OCI-LY7 (cell line): ENCODE results near the gene SDC3. TPM values are rescaled to one million over a fixed set of nuclear protein-coding genes. Genes with fewer than 3 reads are reported as not detected.
A peak's percentile ranks its signal among the peaks of the same experiment; 100 is the strongest.

Source experiments
- BruUV-seq: library from RNA; stranded (reverse); fragments of 400-500 nt; replicated peaks from 2 replicates; lab custom pipeline; 2021; lab: Mats Ljungman, UMichigan
- CTCF ChIA-PET: fragments of 300-600 bp; sonication (Branson Sonifier 250); formaldehyde crosslinking; loops from one replicate; lab custom pipeline; 2022; ENCODE audit warnings: antibody characterized with exemption; ENCODE audit not compliant: unreplicated experiment; lab: Charles Lee
- POLR2A ChIA-PET: fragments of 300-600 bp; sonication (Branson Sonifier 250); formaldehyde crosslinking; loops from one replicate; lab custom pipeline; 2022; ENCODE audit warnings: antibody characterized with exemption; lab: Charles Lee
- DNase-seq: peaks from one replicate; pipeline ENCODE4 v3.0.0-alpha.2; 2015; ENCODE audit warnings: low spot score
- H2AFZ ChIP-seq: fragments of 200-600 bp; sonication (generic), shearing (Covaris generic); 2 replicates; pipeline ENCODE4 v1.6.1; 2014; ENCODE audit warnings: mild to moderate bottlenecking, antibody characterized with exemption, low read length, moderate library complexity
- H3K27ac ChIP-seq: fragments of 200-600 bp; sonication (generic); 2 replicates; pipeline ENCODE4 v1.5.1; 2014; ENCODE audit warnings: mixed run types, low read depth, mild to moderate bottlenecking, moderate library complexity, low read length, inconsistent platforms; ENCODE audit not compliant: poor library complexity, severe bottlenecking
- H3K36me3 ChIP-seq: fragments of 200-600 bp; sonication (generic); 2 replicates; pipeline ENCODE4 v1.6.1; 2014; ENCODE audit warnings: mild to moderate bottlenecking, antibody characterized with exemption, low read length, moderate library complexity, mixed read lengths; ENCODE audit not compliant: insufficient read depth
- H3K4me1 ChIP-seq: fragments of 200-600 bp; sonication (generic); 2 replicates; pipeline ENCODE4 v1.5.1; 2014; ENCODE audit warnings: mild to moderate bottlenecking, low read length; ENCODE audit not compliant: insufficient read depth, poor library complexity, severe bottlenecking
- H3K4me2 ChIP-seq: fragments of 200-600 bp; sonication (generic); 2 replicates; pipeline ENCODE4 v1.6.1; 2014; ENCODE audit warnings: mild to moderate bottlenecking, low read length
- H3K4me3 ChIP-seq: fragments of 200-600 bp; sonication (generic); 2 replicates; pipeline ENCODE4 v1.5.1; 2014; ENCODE audit warnings: mild to moderate bottlenecking, low read depth, low read length; ENCODE audit not compliant: poor library complexity, severe bottlenecking
- H3K79me2 ChIP-seq: fragments of 200-600 bp; sonication (generic); 2 replicates; pipeline ENCODE4 v1.6.1; 2016; ENCODE audit warnings: low read depth, mild to moderate bottlenecking, low read length, moderate library complexity, mixed read lengths; ENCODE audit not compliant: insufficient read depth
- H3K9me2 ChIP-seq: fragments of 200-600 bp; sonication (generic); 2 replicates; pipeline ENCODE4 v1.6.1; 2016; ENCODE audit warnings: mild to moderate bottlenecking, low read length, mixed read lengths; ENCODE audit not compliant: insufficient read depth
- H3K9me3 ChIP-seq: fragments of 200-600 bp; sonication (generic); 2 replicates; pipeline ENCODE4 v1.6.1; 2014; ENCODE audit warnings: mild to moderate bottlenecking, mixed run types, low read length, mixed read lengths
- H4K20me1 ChIP-seq: fragments of 200-600 bp; sonication (generic); 2 replicates; pipeline ENCODE4 v1.6.1; 2014; ENCODE audit warnings: mild to moderate bottlenecking, antibody characterized with exemption, low read length, moderate library complexity, mixed read lengths; ENCODE audit not compliant: insufficient read depth
- EZH2phosphoT487 ChIP-seq: fragments of 200-600 bp; sonication (generic); IDR thresholded peaks from 2 replicates; pipeline ENCODE4 v1.6.1; 2018; ENCODE audit warnings: low read depth, borderline replicate concordance, mild to moderate bottlenecking, mixed run types, antibody characterized with exemption, low read length, moderate library complexity, mixed read lengths
- intact Hi-C: fragments of 100-400 bp; cut with micrococcal nuclease; formaldehyde crosslinking; loops from one replicate; pipeline ENCODE4 v1.10.0; 2022; ENCODE audit not compliant: unreplicated experiment
- total RNA-seq, 2 experiments: library from RNA; depleted of rRNA in 1 of 2; stranded (reverse); fragments of >200 nt in 1 of 2; shearing (Covaris generic) in 1 of 2; gene quantifications; 2 replicates each; pipeline ENCODE4 v1.2.3, GENCODE V29; 2014 to 2022
- TF ChIP-seq, protein P1 (sequence below): fragments of 200-600 bp; sonication (generic); conservative IDR thresholded peaks from 2 replicates; pipeline ENCODE4 v1.5.1; 2014; ENCODE audit warnings: mild to moderate bottlenecking, antibody characterized with exemption, low read length, moderate library complexity, mixed read lengths

The SDC3 gene
- total RNA-seq, 2 experiments from 2014 or later = not detected

- Histone ChIP-seq H3K36me3 (no peaks in the 10 kb centered on the region), H2AFZ (no peak overlapping the region), H3K9me3 (no peaks in the 10 kb centered on the region), H3K79me2 (no peaks in the 10 kb centered on the region), H3K27ac (no peak overlapping the region), H3K4me2 (peak overlapping the region; percentile 52; the same call in 1 of the 2 replicates), H3K4me3 (no peak overlapping the region), H4K20me1 (no peaks in the 10 kb centered on the region), H3K9me2 (no peaks in the 10 kb centered on the region), H3K4me1 (no peaks in the 10 kb centered on the region)
- DNase-seq = no peak
- ChIA-PET CTCF (no interaction called here), POLR2A (no interaction called here)
- intact Hi-C loops = no loop called here
- TF ChIP-seq EZH2phosphoT487 = no peak
- TF ChIP-seq, protein P1, sequence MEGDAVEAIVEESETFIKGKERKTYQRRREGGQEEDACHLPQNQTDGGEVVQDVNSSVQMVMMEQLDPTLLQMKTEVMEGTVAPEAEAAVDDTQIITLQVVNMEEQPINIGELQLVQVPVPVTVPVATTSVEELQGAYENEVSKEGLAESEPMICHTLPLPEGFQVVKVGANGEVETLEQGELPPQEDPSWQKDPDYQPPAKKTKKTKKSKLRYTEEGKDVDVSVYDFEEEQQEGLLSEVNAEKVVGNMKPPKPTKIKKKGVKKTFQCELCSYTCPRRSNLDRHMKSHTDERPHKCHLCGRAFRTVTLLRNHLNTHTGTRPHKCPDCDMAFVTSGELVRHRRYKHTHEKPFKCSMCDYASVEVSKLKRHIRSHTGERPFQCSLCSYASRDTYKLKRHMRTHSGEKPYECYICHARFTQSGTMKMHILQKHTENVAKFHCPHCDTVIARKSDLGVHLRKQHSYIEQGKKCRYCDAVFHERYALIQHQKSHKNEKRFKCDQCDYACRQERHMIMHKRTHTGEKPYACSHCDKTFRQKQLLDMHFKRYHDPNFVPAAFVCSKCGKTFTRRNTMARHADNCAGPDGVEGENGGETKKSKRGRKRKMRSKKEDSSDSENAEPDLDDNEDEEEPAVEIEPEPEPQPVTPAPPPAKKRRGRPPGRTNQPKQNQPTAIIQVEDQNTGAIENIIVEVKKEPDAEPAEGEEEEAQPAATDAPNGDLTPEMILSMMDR = no peak
- BruUV-seq = no TSS peak
These were observed 83.7 kb downstream of the SDC3 start for GRCh38 chr1:30824736-30825429.

DNA sequence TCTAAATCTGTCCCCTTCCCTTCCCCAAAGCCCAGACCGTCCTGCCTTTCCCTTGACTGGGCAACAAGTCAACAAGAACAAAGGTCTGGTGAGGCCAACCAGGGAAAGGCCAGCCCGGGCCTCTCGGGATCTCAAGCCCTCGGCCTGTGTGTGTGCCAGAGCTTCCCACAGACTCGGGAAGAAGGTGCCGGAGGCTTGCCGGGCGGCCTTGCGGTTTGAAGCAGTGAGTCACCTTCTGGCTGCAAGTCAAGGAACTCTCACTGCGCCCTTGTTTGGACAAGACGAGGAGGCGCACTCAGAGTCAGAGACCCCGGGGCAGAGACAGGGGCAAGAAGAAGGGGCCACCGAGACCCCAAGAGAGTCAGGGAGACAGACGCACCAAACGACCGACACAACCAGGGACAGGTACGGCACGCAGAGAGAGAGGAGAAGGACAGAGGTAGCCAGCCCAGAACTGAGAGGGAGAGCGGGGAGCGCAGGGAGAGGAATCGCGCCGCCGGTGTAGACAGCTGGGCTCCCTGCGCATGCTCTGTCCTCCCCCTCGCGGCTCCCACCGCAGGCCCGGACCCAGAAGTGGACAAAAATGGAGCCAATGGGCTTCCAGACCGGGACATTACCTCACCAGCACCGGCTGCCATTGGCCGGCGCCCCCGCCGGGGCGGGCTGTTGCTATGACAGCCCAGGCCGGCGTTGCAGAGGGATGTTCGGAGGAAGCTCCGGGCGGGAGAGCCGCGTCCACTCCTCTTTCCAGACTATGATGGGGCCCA lies 84.4 kb downstream of the SDC3 start:
- BruUV-seq = no TSS peak
- intact Hi-C loops = no loop called here
- POLR2A ChIA-PET = no interaction called here
- no peaks in the 10 kb centered on the region for H3K36me3 ChIP-seq
- TF ChIP-seq, protein P1 = no peak
- no peak for TF ChIP-seq EZH2phosphoT487
- H3K9me2 ChIP-seq = no peaks in the 10 kb centered on the region
- H3K4me2 ChIP-seq = peak overlapping the region; percentile 52; the same call in 1 of the 2 replicates
- H3K9me3 ChIP-seq = no peaks in the 10 kb centered on the region
- H4K20me1 ChIP-seq = no peaks in the 10 kb centered on the region
- H2AFZ ChIP-seq = peak overlapping the region; percentile 39; the same call in 1 of the 2 replicates
- DNase-seq = peak; percentile 22
- no peaks in the 10 kb centered on the region for H3K79me2 ChIP-seq
- no peak overlapping the region for H3K27ac ChIP-seq
- CTCF ChIA-PET = no interaction called here
- no peaks in the 10 kb centered on the region for H3K4me1 ChIP-seq
- H3K4me3 ChIP-seq = no peak overlapping the region

GRCh38 chr1:30823627-30823968 lies 85.0 kb downstream of the SDC3 start:
- Histone ChIP-seq H3K27ac (no peak overlapping the region), H3K4me3 (no peak overlapping the region), H4K20me1 (no peaks in the 10 kb centered on the region), H3K9me2 (no peaks in the 10 kb centered on the region), H3K36me3 (no peaks in the 10 kb centered on the region), H2AFZ (no peak overlapping the region), H3K4me1 (no peaks in the 10 kb centered on the region), H3K9me3 (no peaks in the 10 kb centered on the region), H3K79me2 (no peaks in the 10 kb centered on the region), H3K4me2 (no peak overlapping the region)
- DNase-seq = no peak
- POLR2A ChIA-PET = no interaction called here
- TF ChIP-seq, protein P1 = no peak
- TF ChIP-seq EZH2phosphoT487 = no peak
- BruUV-seq = no TSS peak
- intact Hi-C loops = no loop called here
- CTCF ChIA-PET = no interaction called here
